Activated CD4-positive, alpha-beta T cell treated with anti-CD3 and anti-CD28 coated beads, Interleukin-2, amount 50 U/mL, for 48 hours (primary cell): ENCODE measurements around the gene PPP1R37.

Experiments used
- DNase-seq, 2 experiments: peaks; one replicate each; pipeline ENCODE4 v3.0.0-alpha.2; 2020

Gene PPP1R37

GRCh38 chr19:45071969-45072790 is 20.8 kb upstream of the PPP1R37 start:
- no peak for DNase-seq

GRCh38 chr19:45074744-45075300 is 18.2 kb upstream of the PPP1R37 start:
- no peak for DNase-seq

- DNase-seq = peak; percentile 39 to 52
These were observed 17.5 kb upstream of the PPP1R37 start for GRCh38 chr19:45075301-45076028.

GRCh38 chr19:45076029-45076850 is 16.7 kb upstream of the PPP1R37 start, which contains the start of gene ZNF296:
Gene ZNF296, minus strand, starts transcription at chr19:45076478. Its CDS starts 105 bp downstream, at chr19:45076373.
- peak; percentile 86 to 88 for DNase-seq

GRCh38 chr19:45076851-45077730 is 15.9 kb upstream of the PPP1R37 start:
- DNase-seq = no peak

- no peak for DNase-seq
These were observed 14.5 kb upstream of the PPP1R37 start for GRCh38 chr19:45078390-45079062.

GRCh38 chr19:45079063-45079910 is 13.7 kb upstream of the PPP1R37 start, which contains the start of gene GEMIN7:
Gene GEMIN7, plus strand, starts transcription at chr19:45079260. Its CDS starts 10,855 bp downstream, at chr19:45090115.
- DNase-seq = peak; percentile 82 to 85

- no peak for DNase-seq
These were observed 13.0 kb upstream of the PPP1R37 start for GRCh38 chr19:45079911-45080370.

GRCh38 chr19:45082170-45082569 is 10.8 kb upstream of the PPP1R37 start:
- DNase-seq = no peak

GRCh38 chr19:45086480-45086879 is 6.5 kb upstream of the PPP1R37 start:
- no peak for DNase-seq

- DNase-seq = peak; percentile 35 to 36
These were observed 5.4 kb upstream of the PPP1R37 start for GRCh38 chr19:45087531-45087930.

GRCh38 chr19:45090034-45090433 is 2.9 kb upstream of the PPP1R37 start:
- no peak for DNase-seq

GRCh38 chr19:45090606-45091005 is 2.4 kb upstream of the PPP1R37 start:
- DNase-seq = no peak

- peak; percentile 94 to 96 for DNase-seq
These were observed 1.7 kb upstream of the PPP1R37 start for GRCh38 chr19:45091031-45091923.

GRCh38 chr19:45094137-45094536 is 1.2 kb downstream of the PPP1R37 start:
- DNase-seq = no peak

- no peak for DNase-seq
These were observed 1.7 kb downstream of the PPP1R37 start for GRCh38 chr19:45094707-45095106.

- DNase-seq = no peak
These were observed 2.8 kb downstream of the PPP1R37 start for GRCh38 chr19:45095496-45096413.

GRCh38 chr19:45096700-45097099 is 3.7 kb downstream of the PPP1R37 start:
- DNase-seq = no peak
